Femur (tissue), 1 donor: ENCODE measurements around the gene VLDLR.

ENCODE experiments used
- DNase-seq: peaks from one replicate; pipeline ENCODE4 v3.0.0-alpha.2; 2017

The VLDLR gene

DNA sequence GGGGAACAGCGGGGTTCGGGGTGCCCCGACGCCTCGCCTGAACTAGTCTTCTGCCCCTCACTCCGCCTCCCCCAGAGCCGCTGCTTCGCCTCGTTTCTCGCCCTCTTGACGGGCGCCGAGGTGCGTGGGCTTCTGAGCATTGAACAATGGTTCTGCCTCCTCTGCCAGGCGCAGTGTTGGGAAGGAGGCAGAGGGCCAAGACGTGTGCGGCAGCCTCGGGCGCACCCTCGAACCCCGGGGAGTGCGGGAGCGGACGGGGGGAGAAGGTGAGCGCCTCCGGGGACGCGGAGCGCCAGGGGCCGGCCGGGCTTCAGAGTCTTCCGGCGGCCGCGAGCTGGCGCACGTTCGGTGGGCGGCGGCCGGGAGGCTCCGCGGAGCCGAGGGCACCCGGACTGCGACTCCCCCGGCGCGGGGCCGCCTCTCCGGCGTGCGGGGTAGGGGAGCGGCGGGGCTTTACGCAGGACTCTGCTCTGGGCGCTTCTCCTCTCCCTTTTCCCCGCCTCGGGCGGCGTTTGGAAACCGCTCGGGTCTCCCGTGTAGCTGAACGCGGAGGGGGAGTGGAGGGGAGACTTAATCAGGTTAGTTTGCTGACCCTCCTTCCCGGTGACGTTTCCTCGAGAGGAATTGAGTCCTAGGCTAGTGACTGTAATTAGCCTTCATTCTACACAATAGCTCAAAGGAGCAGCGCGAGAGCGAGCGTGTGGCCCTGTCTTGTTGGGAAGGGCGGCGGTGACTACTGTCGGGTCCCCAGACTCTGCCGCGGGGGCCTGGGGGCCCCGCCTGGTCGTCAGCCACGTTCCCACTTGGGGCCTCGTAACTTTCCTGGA is 1.1 kb downstream of the VLDLR start:
- DNase-seq: peak; percentile 48

GRCh38 chr9:2623288-2624050 is 1.9 kb downstream of the VLDLR start:
- peak; percentile 55 for DNase-seq

DNA sequence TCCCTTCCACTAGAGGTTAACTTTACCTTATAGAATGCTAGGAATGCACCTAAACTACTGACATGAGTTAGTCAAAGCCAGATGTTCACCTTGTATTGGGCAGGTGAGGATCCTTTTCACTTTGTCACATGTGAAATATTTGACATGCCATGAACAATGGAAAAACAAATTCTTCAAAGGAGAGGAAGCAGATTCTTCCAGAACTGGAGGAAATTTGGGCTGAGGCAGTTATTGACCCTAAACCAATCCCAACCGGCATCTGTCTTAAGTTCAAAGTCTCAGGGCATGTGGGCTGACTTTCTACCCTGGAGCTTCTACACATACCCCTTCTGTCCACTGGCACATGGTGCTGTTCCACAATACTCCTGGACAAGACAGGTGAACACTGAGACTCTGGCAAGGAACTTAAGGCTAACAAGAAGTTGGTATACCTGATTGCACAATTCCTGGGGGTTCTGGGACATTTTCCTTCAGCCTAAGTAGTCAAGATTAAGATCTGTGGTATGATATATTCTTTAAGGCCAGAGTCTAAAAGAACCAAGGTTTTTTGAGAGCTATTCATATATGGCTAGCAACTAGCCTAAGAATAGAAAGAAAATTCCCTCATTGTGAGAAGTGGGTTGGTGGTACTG is 2.6 kb downstream of the VLDLR start:
- no peak for DNase-seq

DNA sequence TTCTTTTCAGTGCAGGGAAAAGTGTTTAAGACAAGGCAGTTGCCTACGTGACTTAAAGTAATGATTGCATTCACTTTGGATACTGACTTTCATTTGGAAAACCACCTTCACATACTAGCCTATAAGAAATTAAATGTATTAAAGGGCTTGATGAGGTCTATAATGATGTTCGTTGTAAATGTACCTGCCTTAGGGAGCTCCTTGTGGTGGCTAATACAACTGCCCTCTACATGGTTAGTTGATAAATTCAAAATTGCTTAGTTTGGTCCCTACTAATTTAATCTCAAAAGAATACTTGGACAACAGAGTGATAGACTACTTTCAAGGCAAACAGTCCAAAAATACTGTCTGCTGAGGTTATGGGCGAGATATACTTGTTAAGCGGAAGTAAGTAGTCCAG is 3.8 kb downstream of the VLDLR start:
- no peak for DNase-seq

DNA sequence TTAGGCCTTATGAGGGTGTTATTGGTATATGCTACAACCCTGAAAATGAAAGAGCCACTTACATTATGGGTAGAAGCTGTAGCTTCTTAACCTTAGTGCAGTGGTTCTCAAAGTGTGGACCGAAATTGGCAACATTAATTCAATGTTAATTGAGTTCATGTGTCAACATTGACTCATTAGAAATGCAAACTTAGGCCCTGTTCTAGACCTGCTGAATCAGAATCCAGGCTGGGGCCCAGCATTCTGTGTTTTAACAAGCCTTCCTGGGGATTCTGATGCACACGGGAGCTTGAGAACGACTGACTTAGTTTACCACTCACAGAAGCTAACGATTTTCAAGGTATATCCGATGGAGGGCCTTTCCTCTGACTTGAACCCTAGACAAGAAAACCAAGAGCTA is 7.3 kb downstream of the VLDLR start:
- no peak for DNase-seq

- DNase-seq: no peak
Measured at GRCh38 chr9:2630158-2630557, 8.6 kb downstream of the VLDLR start.

- DNase-seq: no peak
Measured at GRCh38 chr9:2631263-2631662, 9.7 kb downstream of the VLDLR start.

DNA sequence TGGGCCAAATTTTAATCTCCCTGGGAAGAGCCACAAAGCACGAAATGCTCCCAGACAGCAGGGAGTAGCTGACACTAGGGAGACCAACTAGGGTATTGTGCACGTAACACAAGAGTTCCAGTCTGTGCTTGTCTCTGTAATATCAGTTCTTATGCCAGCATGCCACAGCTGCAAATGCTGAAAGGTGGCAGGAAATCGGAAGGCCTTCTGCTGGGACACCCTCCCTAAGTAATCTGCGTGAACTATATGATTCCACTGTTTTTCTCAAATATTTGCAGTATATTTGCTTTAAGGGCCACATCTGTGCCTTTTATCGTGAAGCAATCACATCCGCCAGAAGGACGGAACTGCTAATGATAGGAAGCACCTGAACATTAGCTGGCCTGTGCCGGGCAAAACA is 12.6 kb downstream of the VLDLR start:
- peak; percentile 21 for DNase-seq

GRCh38 chr9:2634818-2635217 is 13.2 kb downstream of the VLDLR start:
- DNase-seq: no peak

GRCh38 chr9:2635922-2636321 is 14.3 kb downstream of the VLDLR start:
- DNase-seq: no peak

DNA sequence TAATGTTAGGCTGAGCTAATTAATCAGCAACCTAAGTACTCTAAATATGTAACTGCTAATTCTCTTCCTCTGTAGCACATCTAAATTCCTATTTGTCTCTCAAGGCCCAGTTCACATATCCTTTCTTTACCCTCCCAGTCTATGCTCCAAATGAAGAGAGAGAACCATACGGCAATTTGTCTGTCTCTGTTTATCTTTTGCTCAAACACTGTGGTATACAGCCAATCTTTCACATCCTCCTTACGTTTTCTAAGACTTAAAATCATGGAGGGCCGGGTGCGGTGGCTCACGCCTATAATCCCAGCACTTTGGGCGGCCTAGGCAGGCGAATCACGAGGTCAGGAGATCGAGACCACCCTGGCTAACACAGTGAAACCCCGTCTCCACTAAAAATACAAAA is 15.8 kb downstream of the VLDLR start:
- DNase-seq: no peak

GRCh38 chr9:2638871-2639673 is 17.5 kb downstream of the VLDLR start:
- DNase-seq: no peak

- DNase-seq: no peak
Measured at GRCh38 chr9:2639786-2640185, 18.2 kb downstream of the VLDLR start.

- DNase-seq: no peak
Measured at GRCh38 chr9:2640570-2640969, 19.0 kb downstream of the VLDLR start.

- no peak for DNase-seq
Measured at GRCh38 chr9:2641033-2641432, 19.4 kb downstream of the VLDLR start.

DNA sequence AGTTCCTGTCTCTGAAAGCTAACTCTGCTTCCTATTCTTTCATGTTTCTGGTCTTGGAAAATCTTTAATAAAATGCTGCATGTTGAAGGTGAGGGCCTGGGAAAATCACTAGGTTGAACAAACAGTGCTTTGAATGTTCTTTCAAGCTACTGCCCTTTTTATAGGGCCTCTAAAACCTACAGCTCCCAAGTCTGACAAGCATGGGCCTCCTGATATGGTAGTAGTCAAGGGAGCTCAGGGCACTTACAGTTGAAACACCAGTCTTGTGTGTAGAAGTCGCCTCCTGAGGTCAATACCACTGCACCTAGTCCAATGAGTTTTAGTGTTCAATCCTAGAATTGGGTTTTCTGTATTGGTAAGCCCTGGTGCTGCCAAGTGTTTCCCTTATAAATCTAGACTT is 20.5 kb downstream of the VLDLR start:
- DNase-seq: no peak

DNA sequence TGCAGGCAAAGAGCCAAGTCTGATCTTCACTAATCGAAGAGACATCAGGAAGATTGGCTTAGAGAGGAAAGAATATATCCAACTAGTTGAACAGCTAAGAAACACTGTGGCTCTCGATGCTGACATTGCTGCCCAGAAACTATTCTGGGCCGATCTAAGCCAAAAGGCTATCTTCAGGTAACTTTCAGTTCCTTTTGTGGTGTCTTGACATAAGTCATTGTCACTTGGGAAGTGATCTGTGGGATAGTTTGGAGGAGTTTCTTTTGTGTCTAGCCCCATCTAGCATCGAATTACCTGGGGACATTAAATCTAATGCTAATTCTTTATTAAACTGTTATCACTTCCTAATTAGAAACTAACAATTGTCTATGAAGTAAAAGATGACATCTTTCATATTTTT is 24.0 kb downstream of the VLDLR start:
- DNase-seq: no peak

GRCh38 chr9:2655411-2655901 is 33.9 kb downstream of the VLDLR start:
- no peak for DNase-seq

GRCh38 chr9:2657427-2657826 is 35.8 kb downstream of the VLDLR start:
- DNase-seq: no peak

- no peak for DNase-seq
Measured at GRCh38 chr9:2662496-2662895, 40.9 kb downstream of the VLDLR start.

- DNase-seq: peak; percentile 33
Measured at GRCh38 chr9:2663461-2664173, 42.0 kb downstream of the VLDLR start.
